ENCODE results near the gene LRP3.
"Not testable (repeated sequence)": the region's sequence is repeated elsewhere in the genome, so short reads cannot be mapped to it uniquely, and the experiment has no call there.

The LRP3 gene

GRCh38 chr19:33207903-33208302, 13.8 kb downstream of the LRP3 start:
- no peak overlapping the region for H3K4me3 ChIP-seq (ENCODE audit: low read depth, low read length)
- DNase-seq (ENCODE audit: low read depth) = no peak
- no peak for TF ChIP-seq CTCF (conservative IDR thresholded peaks at IDR 0.05; ENCODE audit: low read depth, low read length)

- TF ChIP-seq CTCF (conservative IDR thresholded peaks at IDR 0.05; ENCODE audit: low read depth, low read length) = no peak
- DNase-seq (ENCODE audit: low read depth) = no peak
- no peak overlapping the region for H3K4me3 ChIP-seq (ENCODE audit: low read depth, low read length)
Observed at GRCh38 chr19:33208371-33208895, 14.3 kb downstream of the LRP3 start.

GRCh38 chr19:33208904-33209849, 15.0 kb downstream of the LRP3 start:
- H3K4me3 ChIP-seq (ENCODE audit: low read depth, low read length) = no peak overlapping the region
- TF ChIP-seq CTCF (conservative IDR thresholded peaks at IDR 0.05; ENCODE audit: low read depth, low read length) = no peak
- DNase-seq (ENCODE audit: low read depth) = no peak

- DNase-seq (ENCODE audit: low read depth); H3K4me3 ChIP-seq (ENCODE audit: low read depth, low read length): not testable (repeated sequence)
Observed at GRCh38 chr19:33209850-33210230, 15.7 kb downstream of the LRP3 start.

GRCh38 chr19:33210266-33210940, 16.3 kb downstream of the LRP3 start:
- TF ChIP-seq CTCF (conservative IDR thresholded peaks at IDR 0.05; ENCODE audit: low read depth, low read length) = no peak
- DNase-seq (ENCODE audit: low read depth) = no peak
- no peak overlapping the region for H3K4me3 ChIP-seq (ENCODE audit: low read depth, low read length)

GRCh38 chr19:33211794-33212435, 17.8 kb downstream of the LRP3 start:
- no peak for TF ChIP-seq CTCF (conservative IDR thresholded peaks at IDR 0.05; ENCODE audit: low read depth, low read length)
- H3K4me3 ChIP-seq (ENCODE audit: low read depth, low read length) = no peak overlapping the region
- no peak for DNase-seq (ENCODE audit: low read depth)

Data from choroid plexus epithelial cell (primary cell).